HG02763 (cell line): ENCODE results near the gene TTF1.
A peak's percentile ranks its signal among the peaks of the same experiment; 100 is the strongest.
"Not testable (repeated sequence)": the region's sequence is repeated elsewhere in the genome, so short reads cannot be mapped to it uniquely, and the experiment has no call there.

Source experiments
- ATAC-seq: cut with Tn5 transposase; IDR thresholded peaks from one replicate; pipeline ENCODE4 v1.9.1; 2021; ENCODE audit warnings: mild to moderate bottlenecking, moderate library complexity; ENCODE audit not compliant: unreplicated experiment

TTF1 gene

GRCh38 chr9:132412089-132412488, 5.4 kb upstream of the TTF1 start:
- ATAC-seq: no peak

GRCh38 chr9:132411091-132411508, 4.5 kb upstream of the TTF1 start:
- no peak for ATAC-seq

- ATAC-seq: no peak
Observed at GRCh38 chr9:132410642-132411041, 4.0 kb upstream of the TTF1 start.

DNA sequence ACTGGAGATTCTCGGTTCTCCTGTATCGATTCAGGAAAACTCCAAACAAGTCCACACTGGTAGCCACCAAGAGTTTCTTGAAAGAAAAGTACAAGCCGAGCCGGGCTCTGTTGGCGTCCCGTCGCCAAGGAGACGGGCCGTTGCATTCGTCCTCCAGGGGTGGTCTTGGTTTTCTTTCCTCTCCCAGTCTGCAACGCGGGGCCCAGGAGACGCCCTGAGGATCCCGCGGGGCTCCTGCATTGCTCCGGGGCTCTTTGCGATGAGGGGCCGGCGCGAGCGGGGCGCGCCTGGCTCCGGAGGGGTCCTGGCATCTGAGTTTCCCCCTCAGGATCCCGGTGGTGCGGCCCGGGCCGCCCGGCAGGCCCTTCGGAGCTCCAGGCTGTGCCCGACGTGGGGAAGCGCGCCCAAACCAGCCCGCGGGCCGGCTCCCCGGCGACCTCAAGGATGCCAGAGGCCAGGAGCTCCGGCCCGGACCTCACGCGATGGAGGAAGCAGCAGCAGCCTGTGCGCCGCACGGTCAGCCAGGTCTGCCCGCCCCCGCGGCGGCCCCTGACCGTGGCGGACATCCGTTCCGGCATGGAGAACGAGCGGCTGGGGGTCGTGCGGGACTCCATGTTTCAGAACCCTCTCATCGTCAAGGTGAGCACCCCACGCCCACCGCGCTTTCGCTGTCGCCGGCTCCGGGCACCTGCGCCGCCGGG, 3.3 kb upstream of the TTF1 start, which contains the start of gene CFAP77:
Gene CFAP77, plus strand, starts transcription at position 384 of the 701 bp plus-strand sequence. Its CDS starts 61 bp downstream, at position 445.
- ATAC-seq: no peak

DNA sequence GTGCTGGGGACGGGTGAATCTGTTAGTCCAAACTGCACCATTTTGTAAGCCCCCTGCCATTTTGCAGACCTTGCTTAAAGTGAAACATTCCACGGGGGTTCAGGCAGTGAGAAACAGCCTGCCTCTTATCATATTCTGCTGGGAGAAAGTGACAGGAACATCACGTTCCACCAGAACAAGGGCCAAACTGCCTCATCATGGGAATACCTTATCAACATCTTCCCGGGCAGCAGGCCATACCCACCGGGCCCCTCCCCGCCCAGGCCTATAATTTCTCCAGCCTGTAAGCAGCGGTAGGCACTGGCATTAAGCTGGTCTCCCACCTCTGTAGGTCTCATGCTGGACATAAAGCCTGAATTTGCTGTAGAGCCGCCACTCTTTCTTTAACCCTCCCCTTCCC, 1.9 kb upstream of the TTF1 start:
- ATAC-seq: no peak

DNA sequence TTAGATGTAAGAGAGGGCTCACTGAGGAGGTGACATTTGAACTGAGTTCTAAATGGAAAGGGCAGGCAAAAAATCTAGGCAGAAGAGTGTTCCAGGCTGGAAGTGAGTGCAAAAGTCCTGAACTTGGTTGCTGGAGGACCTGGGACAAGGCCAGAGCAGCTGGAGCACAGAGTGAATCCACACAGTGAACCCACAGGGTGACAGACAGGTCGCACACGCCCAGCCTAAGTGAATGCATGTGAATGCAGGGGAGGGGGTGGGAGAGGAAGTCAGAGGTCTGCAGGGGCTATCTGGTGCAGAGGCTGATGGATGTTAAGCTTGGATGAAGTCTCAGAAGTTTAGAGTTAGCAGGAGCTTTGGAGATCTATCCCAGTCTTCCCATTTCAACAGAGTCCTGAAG, 556 bp upstream of the TTF1 start:
- no peak for ATAC-seq

- ATAC-seq: no peak
Observed at GRCh38 chr9:132404228-132404881, 2.3 kb downstream of the TTF1 start.

DNA sequence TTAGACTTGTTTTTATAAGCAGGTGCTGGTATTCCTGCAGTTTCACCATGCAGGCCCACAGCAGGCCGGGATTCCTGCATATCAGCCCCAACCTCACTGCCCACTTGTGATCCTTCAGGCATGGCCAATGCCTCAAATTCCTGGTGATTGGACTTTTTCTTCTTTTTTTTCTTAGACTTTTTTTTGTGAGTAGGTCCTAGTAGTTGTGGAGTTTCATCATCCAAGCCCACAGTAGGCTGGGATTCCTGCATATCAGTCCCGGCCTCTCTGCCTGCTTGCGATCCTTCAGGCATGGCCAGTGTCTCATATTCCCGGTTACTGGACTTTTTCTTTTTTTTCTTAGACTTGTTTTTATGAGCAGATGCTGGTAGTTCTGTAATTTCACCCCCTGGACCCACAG, 4.8 kb downstream of the TTF1 start:
- no peak for ATAC-seq

DNA sequence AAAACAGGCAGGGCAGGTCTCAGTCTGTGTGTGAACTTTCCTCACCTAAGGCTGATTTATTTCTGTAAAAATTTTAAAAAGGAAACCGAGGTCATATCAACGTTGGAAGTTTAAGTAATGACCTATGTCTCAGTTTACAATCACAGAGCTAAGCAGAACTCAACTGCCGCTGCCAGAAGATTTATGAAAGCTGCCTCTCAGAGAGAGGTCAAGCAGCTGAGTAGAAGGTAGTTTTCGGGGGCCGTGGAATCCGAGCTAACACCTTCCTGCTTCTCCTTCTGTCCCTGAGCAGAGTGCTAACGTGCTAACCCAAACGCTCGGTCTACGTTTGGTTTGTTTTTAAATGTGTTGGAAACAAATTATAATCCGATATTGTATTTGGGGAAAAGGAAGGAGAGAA, 11.1 kb downstream of the TTF1 start:
- ATAC-seq: no peak

GRCh38 chr9:132391449-132391848, 15.2 kb downstream of the TTF1 start:
- no peak for ATAC-seq

DNA sequence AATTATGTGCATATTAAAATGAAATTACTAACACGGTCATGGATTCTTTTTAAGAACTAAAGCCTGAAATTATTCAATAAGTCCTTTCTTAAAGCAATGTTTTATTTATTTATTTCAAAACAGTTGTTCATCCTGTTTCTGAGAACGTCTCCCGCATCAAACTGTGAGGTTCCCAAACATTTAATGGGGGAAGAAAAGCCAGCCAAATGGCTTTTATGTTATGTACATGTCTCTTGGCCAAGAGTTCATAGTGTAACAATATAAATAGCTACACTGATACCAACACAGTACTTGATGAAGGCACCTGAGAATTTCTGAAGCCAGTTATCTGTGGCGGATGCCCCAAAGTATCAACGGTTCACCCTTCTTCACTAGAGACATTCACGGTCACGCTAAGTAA, 15.7 kb downstream of the TTF1 start:
- no peak for ATAC-seq

DNA sequence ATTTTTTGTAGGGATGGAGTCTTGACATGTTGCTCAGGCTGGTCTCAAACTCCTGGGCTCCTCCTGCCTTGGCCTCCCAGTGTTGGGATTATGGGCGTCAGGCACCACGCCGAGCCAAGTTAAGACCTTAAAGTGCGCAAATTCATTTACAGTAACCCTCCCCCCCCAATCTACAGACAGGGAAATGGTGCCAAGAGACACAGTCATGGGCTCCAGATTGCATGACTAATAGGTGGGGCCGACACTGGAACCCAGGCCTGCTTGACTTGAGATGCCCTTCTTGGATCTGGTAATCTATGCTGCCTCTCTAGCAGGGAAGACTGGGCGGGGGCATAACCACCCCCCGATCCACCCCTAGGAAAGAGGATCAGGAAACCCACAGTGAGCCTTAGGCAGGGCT, 19.5 kb downstream of the TTF1 start:
- ATAC-seq: no peak

DNA sequence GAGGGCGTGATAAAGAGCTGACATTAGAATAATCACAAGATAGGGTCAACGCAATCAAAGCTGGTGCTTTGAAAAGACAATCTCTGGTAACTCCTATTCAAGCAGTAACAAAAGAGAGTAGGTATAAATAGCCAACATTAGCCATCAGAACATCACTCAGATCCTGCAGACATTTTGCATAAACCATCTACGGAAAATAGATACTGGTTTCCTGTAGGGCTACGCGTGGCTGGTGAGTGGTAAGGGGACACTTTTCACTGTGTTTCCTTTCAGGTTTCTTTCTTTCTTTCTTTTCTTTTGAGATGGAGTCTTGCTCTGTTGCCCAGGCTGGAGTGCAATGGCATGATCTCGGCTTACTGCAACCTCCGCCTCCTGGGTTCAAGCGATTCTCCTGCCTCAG, 22.3 kb downstream of the TTF1 start:
- ATAC-seq: peak; percentile 40

DNA sequence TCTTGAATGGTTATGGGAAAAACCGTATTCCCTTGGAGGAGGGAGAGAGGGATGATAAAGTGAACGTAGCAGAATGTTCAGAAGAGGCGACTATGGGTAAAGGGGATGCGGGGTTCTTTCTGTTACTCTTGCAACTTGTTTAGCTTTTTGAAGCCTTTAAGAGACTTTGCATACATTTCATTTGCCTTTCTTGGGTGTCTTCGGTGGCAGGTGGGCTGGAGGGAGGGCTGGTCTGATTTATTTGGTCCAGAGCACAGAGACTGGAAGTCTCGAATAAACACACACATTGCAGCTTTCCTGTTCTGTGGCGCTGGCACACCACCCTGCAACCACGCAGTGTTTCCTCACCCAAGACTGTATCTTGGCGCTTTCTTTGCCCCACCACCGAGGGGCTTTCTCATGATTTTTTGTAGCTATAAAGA, 23.2 kb downstream of the TTF1 start:
- ATAC-seq: peak; percentile 36

DNA sequence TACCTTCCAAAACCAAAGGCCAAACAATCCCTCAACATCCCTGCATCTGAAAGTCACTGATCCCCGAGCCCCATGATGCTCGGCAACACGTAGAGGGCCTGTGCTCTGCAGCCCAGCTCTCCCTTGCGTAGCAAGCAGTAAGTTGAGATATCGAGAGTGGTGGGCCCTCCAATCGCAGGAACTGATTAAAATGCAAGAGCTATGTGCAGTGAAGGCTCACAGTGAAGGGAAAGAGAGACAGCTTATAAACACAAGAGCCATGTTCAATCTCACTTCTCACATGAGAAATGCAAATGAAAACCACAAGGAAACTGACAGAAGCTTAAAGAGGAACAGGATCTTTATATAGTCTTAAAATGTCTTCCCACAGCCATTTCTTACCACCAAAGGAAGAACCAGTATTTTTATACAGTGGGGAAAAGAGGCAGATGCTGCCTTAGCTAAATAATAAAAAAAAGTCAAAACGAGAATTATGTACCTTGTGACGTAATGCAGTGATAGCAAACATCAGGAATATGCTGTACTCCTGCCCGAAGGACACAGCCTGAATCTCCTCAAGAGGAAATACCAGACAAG, 24.6 kb downstream of the TTF1 start:
- peak; percentile 47 for ATAC-seq

- not testable (repeated sequence) for ATAC-seq
Observed at GRCh38 chr9:132378416-132378815, 28.2 kb downstream of the TTF1 start.

GRCh38 chr9:132377769-132378168, 28.9 kb downstream of the TTF1 start:
- ATAC-seq: not testable (repeated sequence)

DNA sequence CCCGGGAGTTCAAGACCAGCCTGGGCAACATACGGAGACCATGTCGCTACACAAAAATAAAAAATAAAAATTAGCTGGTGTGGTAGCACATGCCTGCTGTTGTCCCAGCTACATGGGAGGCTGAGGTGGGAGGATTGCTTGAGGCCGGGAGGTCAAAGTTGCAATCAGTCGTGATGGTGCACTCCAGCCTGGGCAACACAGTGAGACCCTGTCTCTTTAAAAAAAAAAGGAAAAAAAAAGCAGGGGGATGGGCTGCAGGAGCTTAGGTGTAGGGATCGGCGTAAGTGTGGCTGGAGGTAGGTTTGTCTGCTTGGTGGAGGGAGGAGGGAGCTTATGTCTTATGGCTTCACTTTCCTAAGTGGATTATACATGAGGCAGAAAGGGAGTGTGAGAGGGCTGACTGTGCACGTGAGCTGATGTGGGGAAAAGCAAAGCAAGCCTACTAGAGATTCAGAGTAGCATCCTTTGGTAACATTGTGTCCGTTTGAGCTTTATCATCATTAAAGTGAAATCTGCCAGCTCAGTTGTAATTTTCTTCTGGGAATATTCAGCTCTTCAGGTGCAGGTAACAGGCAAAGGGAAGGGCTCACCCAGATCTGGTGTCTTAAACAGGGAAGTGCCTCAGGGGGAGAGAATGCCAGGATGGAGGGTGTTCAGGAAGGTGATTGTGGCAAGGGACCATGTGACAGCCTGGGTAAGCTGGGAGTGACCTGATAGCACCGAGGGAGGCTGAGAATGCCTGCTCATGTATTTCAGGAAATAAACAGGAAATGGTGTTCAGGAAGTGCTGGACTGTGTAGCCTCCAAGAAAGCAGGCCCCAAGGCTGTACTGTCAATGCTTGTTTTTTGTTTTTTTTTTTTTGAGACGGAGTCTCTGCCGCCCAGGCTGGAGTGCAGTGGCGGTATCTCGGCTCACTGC, 34.2 kb downstream of the TTF1 start:
- no peak for ATAC-seq

GRCh38 chr9:132370592-132370991, 36.0 kb downstream of the TTF1 start:
- no peak for ATAC-seq

DNA sequence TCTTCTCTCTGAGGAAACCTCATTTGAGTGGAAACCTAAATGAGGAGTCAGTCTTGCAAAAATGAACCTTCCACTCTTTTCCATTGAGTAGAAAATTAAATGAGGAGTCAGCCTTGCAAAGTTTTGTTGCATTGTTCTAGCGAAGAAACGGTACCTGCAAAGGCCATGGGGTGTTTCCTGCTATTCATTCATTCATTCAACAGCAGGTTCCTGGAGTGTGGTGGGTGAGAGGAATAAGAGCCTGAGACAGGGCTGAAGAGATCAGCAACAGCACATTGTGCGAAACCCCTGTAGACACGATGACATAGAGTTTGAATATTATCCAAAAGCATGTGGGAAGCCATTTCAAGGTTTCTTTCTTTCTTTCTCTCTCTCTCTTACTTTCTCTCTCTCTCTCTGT, 37.2 kb downstream of the TTF1 start:
- ATAC-seq: no peak
